ENCODE measurements around the gene MYL12B. TPM values are rescaled to one million over a fixed set of nuclear protein-coding genes. Genes with fewer than 3 reads are reported as not detected.
A peak's percentile ranks its signal among the peaks of the same experiment; 100 is the strongest.

MYL12B gene
- total and polyA plus RNA-seq, 10 donors: 176 to 371 (median 245) TPM

DNA sequence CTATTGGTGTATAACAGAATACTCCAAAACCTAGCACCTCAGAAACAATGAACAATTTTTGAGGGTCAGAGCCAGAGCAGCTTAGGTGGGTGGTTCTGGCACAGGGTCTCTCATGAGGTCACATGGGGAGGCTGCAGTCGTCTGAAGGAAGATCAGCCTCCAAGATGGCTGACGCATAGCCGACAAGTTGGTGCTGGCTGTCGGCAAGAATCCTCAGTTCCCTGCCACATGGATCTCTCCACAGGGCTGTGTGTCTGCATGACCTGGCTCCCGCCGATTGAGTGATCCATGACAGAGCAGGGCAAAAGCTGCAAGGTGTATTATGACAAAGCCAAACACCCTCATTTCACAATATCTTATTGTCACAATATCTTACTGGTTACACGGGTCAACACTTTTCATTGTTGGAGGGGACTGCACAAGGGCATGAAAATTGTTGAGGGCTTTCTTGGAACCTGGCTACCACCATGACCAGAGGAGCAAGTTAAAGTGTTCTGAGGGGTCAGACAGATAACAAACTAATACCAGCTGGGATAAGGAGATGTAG is 4.2 kb downstream of the MYL12B start:
- peak overlapping the region in 1 of 8 donors; percentile 32 for H3K27ac ChIP-seq
- peaks cover 60 to 89% (median 83%) of the 10 kb centered on the region in 6 donors for H3K4me1 ChIP-seq
- H3K9me3 ChIP-seq: no peaks in the 10 kb centered on the region
- DNase-seq: no peak
- TF ChIP-seq, protein P1, sequence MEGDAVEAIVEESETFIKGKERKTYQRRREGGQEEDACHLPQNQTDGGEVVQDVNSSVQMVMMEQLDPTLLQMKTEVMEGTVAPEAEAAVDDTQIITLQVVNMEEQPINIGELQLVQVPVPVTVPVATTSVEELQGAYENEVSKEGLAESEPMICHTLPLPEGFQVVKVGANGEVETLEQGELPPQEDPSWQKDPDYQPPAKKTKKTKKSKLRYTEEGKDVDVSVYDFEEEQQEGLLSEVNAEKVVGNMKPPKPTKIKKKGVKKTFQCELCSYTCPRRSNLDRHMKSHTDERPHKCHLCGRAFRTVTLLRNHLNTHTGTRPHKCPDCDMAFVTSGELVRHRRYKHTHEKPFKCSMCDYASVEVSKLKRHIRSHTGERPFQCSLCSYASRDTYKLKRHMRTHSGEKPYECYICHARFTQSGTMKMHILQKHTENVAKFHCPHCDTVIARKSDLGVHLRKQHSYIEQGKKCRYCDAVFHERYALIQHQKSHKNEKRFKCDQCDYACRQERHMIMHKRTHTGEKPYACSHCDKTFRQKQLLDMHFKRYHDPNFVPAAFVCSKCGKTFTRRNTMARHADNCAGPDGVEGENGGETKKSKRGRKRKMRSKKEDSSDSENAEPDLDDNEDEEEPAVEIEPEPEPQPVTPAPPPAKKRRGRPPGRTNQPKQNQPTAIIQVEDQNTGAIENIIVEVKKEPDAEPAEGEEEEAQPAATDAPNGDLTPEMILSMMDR (IDR thresholded peaks at IDR 0.05 in 8 of 11, conservative IDR thresholded peaks at IDR 0.05 in 3 of 11): no peak
- TF ChIP-seq POLR2A (IDR thresholded peaks at IDR 0.05) (no peak), POLR2AphosphoS5 (IDR thresholded peaks at IDR 0.05) (no peak)
- no peaks in the 10 kb centered on the region for H3K36me3 ChIP-seq
- intact Hi-C loops (cut with DNase I; ENCODE audit: low total_unique reads): no loop called here
- 51 to 61% (median 58%) methylated on average over 6 to 7 of the region's 7 CpGs for WGBS, 5 donors
- no peak overlapping the region for H3K4me3 ChIP-seq
- H3K27me3 ChIP-seq (replicated peaks in 1 of 7): no peaks in the 10 kb centered on the region

DNA sequence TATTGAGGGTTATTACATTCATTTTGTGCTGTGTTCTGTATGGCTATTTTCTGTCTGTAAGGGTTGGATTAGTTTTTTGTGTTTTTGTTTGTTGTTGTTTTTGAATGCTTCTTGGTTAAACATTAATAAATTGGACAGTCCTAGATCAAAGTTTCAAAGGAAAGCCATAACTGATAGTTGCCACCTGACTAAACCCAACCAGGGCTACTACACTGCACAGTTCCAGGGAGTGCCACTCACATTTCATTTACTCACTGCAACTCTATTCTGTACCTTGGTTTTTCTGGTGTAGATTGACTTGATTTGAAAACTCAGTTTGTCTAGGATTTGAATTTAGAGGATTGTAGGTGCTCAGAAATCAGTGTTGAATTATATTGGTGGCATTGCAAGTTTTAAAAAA is 6.4 kb downstream of the MYL12B start:
- Histone ChIP-seq H3K27me3 (replicated peaks in 1 of 7) (no peaks in the 10 kb centered on the region), H3K4me3 (no peak overlapping the region), H3K36me3 (peaks cover 0 to 9% (median 3%) of the 10 kb centered on the region in 6 donors), H3K27ac (peak overlapping the region in 2 of 8 donors; percentile 7 to 9), H3K9me3 (no peaks in the 10 kb centered on the region), H3K4me1 (peaks cover 57 to 98% (median 88%) of the 10 kb centered on the region in 6 donors)
- intact Hi-C loops (cut with DNase I; ENCODE audit: low total_unique reads): no loop called here
- TF ChIP-seq, protein P1 (IDR thresholded peaks at IDR 0.05 in 8 of 11, conservative IDR thresholded peaks at IDR 0.05 in 3 of 11): no peak
- TF ChIP-seq POLR2AphosphoS5 (IDR thresholded peaks at IDR 0.05): no peak
- TF ChIP-seq POLR2A (IDR thresholded peaks at IDR 0.05): no peak
- DNase-seq: no peak

DNA sequence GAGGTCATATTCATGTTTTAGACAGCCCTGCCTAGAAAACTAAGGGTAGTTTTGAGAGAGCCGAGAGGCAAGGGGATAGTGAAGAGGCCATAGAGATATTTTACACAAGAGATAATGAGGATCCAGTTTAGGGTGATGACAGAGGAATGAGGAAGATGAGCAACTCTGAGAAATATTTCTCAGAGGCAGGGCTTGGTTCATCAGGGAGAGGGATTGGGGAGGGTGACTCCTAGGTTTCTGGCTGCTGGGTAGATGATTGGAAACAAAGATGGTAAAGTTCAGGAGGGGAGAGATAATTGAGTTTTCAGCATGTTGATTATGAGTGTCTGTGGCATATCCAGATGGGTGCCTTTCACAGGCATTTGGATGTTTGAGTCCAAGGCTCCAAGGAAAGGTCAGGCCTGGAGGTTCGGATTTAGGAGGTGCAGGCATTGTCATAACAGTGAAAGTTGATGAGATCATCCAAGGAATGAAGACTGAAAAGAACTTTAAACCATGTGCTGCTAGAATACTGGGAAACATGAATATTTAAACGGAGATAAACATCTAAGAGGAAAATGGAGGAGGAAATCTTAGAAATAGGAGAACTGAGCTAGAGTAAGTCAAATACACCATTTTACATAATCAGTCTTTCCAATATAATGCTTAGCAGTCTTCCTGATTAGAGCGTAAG is 7.4 kb downstream of the MYL12B start:
- 79 to 87% (median 84%) methylated on average over 4 of the region's 4 CpGs for WGBS, 5 donors
- DNase-seq: no peak
- Histone ChIP-seq H3K36me3 (peaks cover 0 to 20% (median 11%) of the 10 kb centered on the region in 6 donors), H3K27ac (peak overlapping the region in 4 of 8 donors; percentile 7 to 31 (median 18)), H3K9me3 (no peaks in the 10 kb centered on the region), H3K4me3 (no peak overlapping the region), H3K4me1 (peaks cover 47 to 91% (median 77%) of the 10 kb centered on the region in 6 donors), H3K27me3 (replicated peaks in 1 of 7) (no peaks in the 10 kb centered on the region)
- intact Hi-C loops (cut with DNase I; ENCODE audit: low total_unique reads): no loop called here
- no peak for TF ChIP-seq POLR2A (IDR thresholded peaks at IDR 0.05)
- TF ChIP-seq, protein P1 (IDR thresholded peaks at IDR 0.05 in 8 of 11, conservative IDR thresholded peaks at IDR 0.05 in 3 of 11): no peak
- no peak for TF ChIP-seq POLR2AphosphoS5 (IDR thresholded peaks at IDR 0.05)

DNA sequence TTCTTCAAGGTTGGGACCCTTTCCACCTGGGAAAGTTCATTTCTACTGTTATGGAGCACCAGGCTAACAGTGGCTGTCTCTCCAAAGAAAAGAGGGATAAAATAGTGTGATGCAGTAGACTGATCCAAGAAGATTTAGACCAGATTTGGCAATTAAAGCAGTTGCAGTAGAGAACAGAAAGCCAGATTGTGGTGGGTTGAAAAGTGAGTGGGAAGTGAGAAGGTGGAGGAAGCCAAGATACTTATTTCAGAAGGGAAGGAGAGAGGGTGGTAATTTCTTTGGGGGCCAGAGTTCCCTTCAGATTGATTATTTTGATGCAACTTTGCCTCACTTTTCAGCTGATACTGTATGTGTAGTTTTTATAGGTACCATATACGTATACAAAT is 8.0 kb downstream of the MYL12B start:
- DNase-seq: no peak
- WGBS, 5 donors: 87 to 100% (median 98%) methylated on average over 1 of the region's 1 CpG
- peak overlapping the region in 1 of 8 donors; percentile 31 for H3K27ac ChIP-seq

More for the DNA sequence above, 8.0 kb downstream of the MYL12B start:
- Histone ChIP-seq H3K4me3 (no peak overlapping the region), H3K4me1 (peaks cover 41 to 86% (median 72%) of the 10 kb centered on the region in 6 donors), H3K36me3 (peaks cover 0 to 25% (median 17%) of the 10 kb centered on the region in 6 donors), H3K27me3 (replicated peaks in 1 of 7) (no peaks in the 10 kb centered on the region), H3K9me3 (no peaks in the 10 kb centered on the region)
- TF ChIP-seq POLR2AphosphoS5 (IDR thresholded peaks at IDR 0.05): no peak
- intact Hi-C loops (cut with DNase I; ENCODE audit: low total_unique reads): no loop called here

All from spleen (tissue), 11 donors.